ENCODE data around the gene C1QTNF5. TPM values are rescaled to one million over a fixed set of nuclear protein-coding genes. Genes with fewer than 3 reads are reported as not detected.

C1QTNF5 gene
- total RNA-seq, 1 experiment from 2014 or later: 0.33 TPM

DNA sequence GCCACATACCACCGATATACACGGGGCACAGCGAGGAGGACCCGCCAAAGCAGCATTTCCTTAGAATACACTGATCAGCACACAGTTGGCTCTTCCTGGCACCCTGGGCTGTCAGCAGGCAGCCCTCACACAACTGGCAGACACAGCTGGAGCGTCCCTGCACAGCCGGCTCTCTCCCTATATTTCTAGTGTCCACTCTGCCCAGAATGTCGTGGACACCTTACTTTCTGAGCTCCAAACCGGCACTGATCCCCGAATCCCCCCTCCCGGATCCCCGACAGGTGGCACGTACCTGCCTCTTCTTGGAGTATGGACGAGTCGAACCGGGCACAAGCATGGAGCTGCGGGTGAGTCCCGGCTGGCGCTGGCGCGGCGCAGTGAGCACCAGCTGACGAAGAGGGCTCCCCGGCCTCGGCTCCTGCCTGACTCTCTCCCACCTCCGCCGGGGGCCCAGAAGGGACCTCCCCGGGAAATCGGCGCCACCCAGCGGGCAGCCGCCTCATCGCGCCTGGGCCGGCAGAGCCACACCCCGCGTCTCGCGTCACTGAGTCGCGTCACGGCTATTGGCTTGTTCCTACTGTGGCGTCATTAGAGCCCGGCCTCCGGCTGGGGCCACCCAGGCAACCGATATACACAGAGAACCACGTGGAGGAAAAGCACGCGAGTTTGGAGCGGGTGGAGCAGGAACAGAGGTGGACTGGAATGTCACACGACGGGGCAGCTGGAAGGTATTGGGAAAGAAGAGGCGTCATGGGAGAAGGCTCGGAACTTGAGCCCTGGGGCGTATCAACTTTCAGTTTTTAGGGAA is 40.7 kb upstream of the C1QTNF5 start, which contains the start of gene USP2:
TSS of gene USP2 (minus strand) at position 510 of the 808 bp plus-strand sequence. CDS start 8,210 bp downstream, outside the sequence.
- no peaks in the 10 kb centered on the region for H4K20me1 ChIP-seq (ENCODE audit: control insufficient read depth, insufficient read depth, insufficient read length)
- no peak within 1 kb of the TSS for H4K91ac ChIP-seq (ENCODE audit: insufficient read length, low read depth, low read length)
- peak within 1 kb of the TSS in 1 of 3 experiments; percentile 79; a peak in 2 of 7 replicates for H3K27ac Mint-ChIP-seq
- 0 out of 7 replicates have a peak, but pooled peaks cover 0 to 3% (median 0%) of the 10 kb centered on the region in 3 experiments for H3K36me3 Mint-ChIP-seq (ENCODE audit: insufficient read depth in 1 of 3, low read depth in 3 of 3)
- no peak within 1 kb of the TSS for H3T11ph ChIP-seq (ENCODE audit: low read length)
- H3K4me2 ChIP-seq (ENCODE audit: insufficient read depth, insufficient read length, low read length): peak within 1 kb of the TSS; percentile 79
- no CpG with 5 or more reads among the region's 54 CpGs for WGBS (ENCODE audit: extremely low coverage, insufficient read length, low lambda C conversion rate)
- H2BK20ac ChIP-seq (ENCODE audit: low read depth, low read length, poor library complexity, severe bottlenecking): no peak within 1 kb of the TSS
- H4K5ac ChIP-seq (ENCODE audit: insufficient read length, low read depth, low read length): no peak within 1 kb of the TSS
- peaks cover 3% of the 10 kb centered on the region; the same call in 1 of the 2 replicates for H3K27me3 ChIP-seq (ENCODE audit: insufficient read depth, low read length)
- H3K56ac ChIP-seq (ENCODE audit: insufficient read length, low read depth, low read length): no peak within 1 kb of the TSS
- H3K27ac ChIP-seq (ENCODE audit: insufficient read length, low read depth, low read length): no peak within 1 kb of the TSS
- no peak within 1 kb of the TSS for H3K23ac ChIP-seq (ENCODE audit: insufficient read length, low read depth, low read length)
- H3K4me1 ChIP-seq (ENCODE audit: insufficient read depth, low read length): peaks cover 3% of the 10 kb centered on the region; the same call in 1 of the 2 replicates
- H3K18ac ChIP-seq (ENCODE audit: insufficient read length, low read depth, low read length): peak within 1 kb of the TSS; percentile 59
- H3K27me3 Mint-ChIP-seq (ENCODE audit: low read depth): peaks cover 15% of the 10 kb centered on the region
- no peak within 1 kb of the TSS for H2BK12ac ChIP-seq (ENCODE audit: insufficient read length, low read depth, low read length)
- H2BK5ac ChIP-seq (ENCODE audit: insufficient read length, low read length): no peak within 1 kb of the TSS
- peaks cover 15% of the 10 kb centered on the region for H3K23me2 ChIP-seq (ENCODE audit: insufficient read length, low read depth, low read length, poor library complexity, severe bottlenecking)
- no peak within 1 kb of the TSS; the same call in 1 of the 2 replicates for H3K4ac ChIP-seq (ENCODE audit: low read depth, low read length)
- H3K9ac ChIP-seq (ENCODE audit: extremely low read depth, insufficient read length, low read length): no peak within 1 kb of the TSS
- no peaks in the 10 kb centered on the region for H3K79me1 ChIP-seq (ENCODE audit: insufficient read depth, low read depth, low read length, poor library complexity, severe bottlenecking)
- H4K8ac ChIP-seq (replicated peaks; ENCODE audit: insufficient read length, low read depth, low read length): no peak within 1 kb of the TSS
- H2BK120ac ChIP-seq (ENCODE audit: low read depth, low read length, poor library complexity, severe bottlenecking): no peak within 1 kb of the TSS
- peak; percentile 86 for TF ChIP-seq CTCF (conservative IDR thresholded peaks at IDR 0.05)
- no peak within 1 kb of the TSS for H2BK15ac ChIP-seq (ENCODE audit: low read depth, low read length)
- no peaks in the 10 kb centered on the region for H3K79me2 ChIP-seq (ENCODE audit: insufficient read depth, low read length)
- no peaks in the 10 kb centered on the region; a peak in 1 of 5 replicates for H3K9me3 Mint-ChIP-seq
- H3K4me3 Mint-ChIP-seq: no peak within 1 kb of the TSS
- peaks cover 35 to 44% of the 10 kb centered on the region in 2 experiments for H3K4me1 Mint-ChIP-seq
- peak; percentile 96 for DNase-seq
- no peak within 1 kb of the TSS for H2AFZ ChIP-seq (ENCODE audit: low read length)
- H3K9me3 ChIP-seq (ENCODE audit: control insufficient read depth, low read depth, low read length): no peaks in the 10 kb centered on the region
- no peak within 1 kb of the TSS for H2AK5ac ChIP-seq (ENCODE audit: insufficient read length, low read length)
- H3K14ac ChIP-seq (ENCODE audit: insufficient read depth, low read length): peak within 1 kb of the TSS; percentile 4; the same call in 1 of the 2 replicates

Data from H9 (cell line).